ENCODE data around the gene TMEM242. TPM values are rescaled to one million over a fixed set of nuclear protein-coding genes. Genes with fewer than 3 reads are reported as not detected.

Gene TMEM242
- total and polyA plus RNA-seq, 2 of the 8 experiments (the other 6 are each of a cell fraction or from before 2014, with no cell fraction given), result 2.4 to 9.0 TPM

DNA sequence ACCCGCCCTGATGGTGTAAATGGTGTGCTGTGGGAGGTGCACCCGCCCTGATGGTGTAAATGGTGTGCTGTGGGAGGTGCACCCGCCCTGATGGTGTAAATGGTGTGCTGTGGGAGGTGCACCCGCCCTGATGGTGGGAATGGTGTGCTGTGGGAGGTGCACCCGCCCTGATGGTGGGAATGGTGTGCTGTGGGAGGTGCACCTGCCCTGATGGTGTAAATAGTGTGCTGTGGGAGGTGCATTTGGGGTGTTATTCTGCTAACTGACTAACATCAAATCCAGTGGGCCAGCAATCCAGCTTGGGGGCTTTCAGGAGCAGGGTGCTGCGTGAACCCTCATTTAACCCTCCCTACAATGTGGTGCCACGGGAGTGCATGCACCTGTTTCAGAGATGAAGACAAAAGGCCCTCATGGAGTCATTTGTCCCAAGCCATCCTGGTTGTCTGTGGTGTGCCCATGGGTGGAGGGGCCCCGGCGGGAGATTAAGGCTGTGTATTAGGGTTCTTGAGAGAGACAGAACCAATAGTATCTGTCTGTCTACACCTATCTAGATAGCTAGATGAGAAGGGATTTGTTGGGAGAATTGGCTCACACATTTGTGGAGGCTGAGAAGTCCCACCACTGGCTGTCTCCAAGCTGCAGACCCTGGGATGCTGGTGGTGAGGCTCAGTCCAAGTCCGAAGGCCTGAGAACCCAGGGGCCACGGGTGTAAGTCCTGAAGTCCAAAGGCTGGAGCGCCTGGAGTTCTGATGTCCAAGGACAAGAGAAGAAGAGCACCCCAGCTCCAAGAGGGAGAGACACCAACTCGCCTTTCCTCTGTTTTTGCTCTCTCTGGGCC lies 39.2 kb downstream of the TMEM242 start:
- no peaks in the 10 kb centered on the region for H4K20me1 ChIP-seq (replicated peaks in 1 of 2; ENCODE audit: control insufficient read depth in 1 of 2, insufficient read depth in 2 of 2, low read length in 2 of 2)
- H3K36me3 ChIP-seq (ENCODE audit: control insufficient read depth in 2 of 4, insufficient read depth in 4 of 4, low read length in 3 of 4), result no peaks in the 10 kb centered on the region
- no peak overlapping the region for H2BK120ac ChIP-seq (replicated peaks; ENCODE audit: low read depth, low read length)
- H4K91ac ChIP-seq (replicated peaks; ENCODE audit: insufficient read length, low read length), result no peak overlapping the region
- no peak overlapping the region for H3K23ac ChIP-seq (ENCODE audit: insufficient read length)
- no peak overlapping the region for H3K27ac ChIP-seq (ENCODE audit: low read depth, low read length)
- H2BK12ac ChIP-seq (ENCODE audit: low read depth, low read length), result no peak overlapping the region
- H3K56ac ChIP-seq (replicated peaks; ENCODE audit: insufficient read length, low read depth, low read length), result no peak overlapping the region
- H3K4me2 ChIP-seq (ENCODE audit: insufficient read depth in 1 of 2, low read depth in 2 of 2, low read length in 2 of 2), result no peak overlapping the region
- no peak overlapping the region for H2BK20ac ChIP-seq (ENCODE audit: low read length)
- no peak overlapping the region for H4K8ac ChIP-seq (ENCODE audit: extremely low read depth, insufficient read depth, low read length)
- CTCF ChIA-PET (ENCODE audit: partially characterized antibody), result interaction anchor here (0.5 to 1.5 kb wide), 2 partner anchors 9 to 157 kb away, joined by 3 to 7 read pairs; no protein-coding TSS in a partner anchor
- no peak overlapping the region for H2AFZ ChIP-seq (ENCODE audit: low read length)
- DNase-seq (ENCODE audit: low read depth in 1 of 2, low spot score in 2 of 2) (no peak), FAIRE-seq (no peak)
- no peak overlapping the region for H2AK5ac ChIP-seq (ENCODE audit: low read depth, low read length)
- no peaks in the 10 kb centered on the region for H3K23me2 ChIP-seq (ENCODE audit: low read depth, low read length)
- 88% methylated on average over 10 of the region's 13 CpGs; no CpG with 5 or more reads in 1 of the 2 experiments for WGBS, 2 experiments (ENCODE audit: extremely low coverage in 1 of 2, insufficient coverage in 1 of 2, insufficient read length in 1 of 2, insufficient replicate concordance in 2 of 2, low coverage in 1 of 2, low lambda C conversion rate in 2 of 2, missing lambda C conversion rate in 1 of 2)
- H4K5ac ChIP-seq (ENCODE audit: insufficient read length, low read depth, low read length), result no peak overlapping the region
- no peak overlapping the region for H2BK15ac ChIP-seq (ENCODE audit: low read length)
- no peaks in the 10 kb centered on the region for H3K79me1 ChIP-seq (ENCODE audit: low read depth, low read length)
- no peak overlapping the region for H3K4me3 ChIP-seq (ENCODE audit: extremely low read depth in 1 of 4, insufficient read depth in 2 of 4, low read depth in 3 of 4, low read length in 4 of 4)
- no peak overlapping the region for H3K9ac ChIP-seq (replicated peaks in 1 of 4; ENCODE audit: extremely low read depth in 1 of 4, low read depth in 3 of 4, low read length in 3 of 4)
- H3K27me3 ChIP-seq (replicated peaks in 1 of 4; ENCODE audit: control insufficient read depth in 3 of 4, extremely low read depth in 1 of 4, insufficient read depth in 3 of 4, low read length in 3 of 4), result no peaks in the 10 kb centered on the region
- H3K4me1 ChIP-seq (replicated peaks in 1 of 4; ENCODE audit: control insufficient read depth in 3 of 4, insufficient read depth in 4 of 4, low read length in 3 of 4), result peaks cover 0 to 5% (median 0%) of the 10 kb centered on the region in 4 experiments; a peak in 1 of 7 replicates
- POLR2A ChIA-PET (ENCODE audit: partially characterized antibody), result interaction anchor here (1.2 kb wide), 1 partner anchor 17 kb away, joined by 5 read pairs; no protein-coding TSS in a partner anchor
- H3K4ac ChIP-seq (replicated peaks; ENCODE audit: insufficient read length, low read depth, low read length), result no peak overlapping the region
- no peak overlapping the region for H2BK5ac ChIP-seq (ENCODE audit: low read depth, low read length)
- no peak overlapping the region for H3K18ac ChIP-seq (ENCODE audit: extremely low read depth, low read length)
- H3K9me3 ChIP-seq (ENCODE audit: insufficient read depth in 2 of 2, low read depth in 1 of 2, low read length in 1 of 2), result no peaks in the 10 kb centered on the region
- no peak overlapping the region for H3K14ac ChIP-seq (ENCODE audit: insufficient read length)
- H3K79me2 ChIP-seq (ENCODE audit: control insufficient read depth in 1 of 2, insufficient read depth in 2 of 2, low read length in 2 of 2), result no peaks in the 10 kb centered on the region
- TF ChIP-seq, protein P1, sequence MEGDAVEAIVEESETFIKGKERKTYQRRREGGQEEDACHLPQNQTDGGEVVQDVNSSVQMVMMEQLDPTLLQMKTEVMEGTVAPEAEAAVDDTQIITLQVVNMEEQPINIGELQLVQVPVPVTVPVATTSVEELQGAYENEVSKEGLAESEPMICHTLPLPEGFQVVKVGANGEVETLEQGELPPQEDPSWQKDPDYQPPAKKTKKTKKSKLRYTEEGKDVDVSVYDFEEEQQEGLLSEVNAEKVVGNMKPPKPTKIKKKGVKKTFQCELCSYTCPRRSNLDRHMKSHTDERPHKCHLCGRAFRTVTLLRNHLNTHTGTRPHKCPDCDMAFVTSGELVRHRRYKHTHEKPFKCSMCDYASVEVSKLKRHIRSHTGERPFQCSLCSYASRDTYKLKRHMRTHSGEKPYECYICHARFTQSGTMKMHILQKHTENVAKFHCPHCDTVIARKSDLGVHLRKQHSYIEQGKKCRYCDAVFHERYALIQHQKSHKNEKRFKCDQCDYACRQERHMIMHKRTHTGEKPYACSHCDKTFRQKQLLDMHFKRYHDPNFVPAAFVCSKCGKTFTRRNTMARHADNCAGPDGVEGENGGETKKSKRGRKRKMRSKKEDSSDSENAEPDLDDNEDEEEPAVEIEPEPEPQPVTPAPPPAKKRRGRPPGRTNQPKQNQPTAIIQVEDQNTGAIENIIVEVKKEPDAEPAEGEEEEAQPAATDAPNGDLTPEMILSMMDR (IDR thresholded peaks at IDR 0.05; ENCODE audit: control extremely low read depth in 1 of 3, insufficient read depth in 1 of 3, low read depth in 1 of 3, low read length in 3 of 3), result no peak
- TF ChIP-seq SUZ12 (IDR thresholded peaks at IDR 0.05; ENCODE audit: low read length) (no peak), NANOG (IDR thresholded peaks at IDR 0.05; ENCODE audit: insufficient read depth, low read depth, low read length, poor library complexity, severe bottlenecking) (no peak), SP1 (IDR thresholded peaks at IDR 0.05; ENCODE audit: low read depth, low read length) (no peak), ZNF274 (IDR thresholded peaks at IDR 0.05; ENCODE audit: borderline replicate concordance, extremely low read depth, low read length) (no peak), HDAC2 (IDR thresholded peaks at IDR 0.05; ENCODE audit: borderline replicate concordance in 1 of 2, low read depth in 2 of 2, low read length in 2 of 2) (no peak), GTF2F1 (IDR thresholded peaks at IDR 0.05; ENCODE audit: borderline replicate concordance, low read depth, low read length) (no peak)
- TF ChIP-seq, protein P2, sequence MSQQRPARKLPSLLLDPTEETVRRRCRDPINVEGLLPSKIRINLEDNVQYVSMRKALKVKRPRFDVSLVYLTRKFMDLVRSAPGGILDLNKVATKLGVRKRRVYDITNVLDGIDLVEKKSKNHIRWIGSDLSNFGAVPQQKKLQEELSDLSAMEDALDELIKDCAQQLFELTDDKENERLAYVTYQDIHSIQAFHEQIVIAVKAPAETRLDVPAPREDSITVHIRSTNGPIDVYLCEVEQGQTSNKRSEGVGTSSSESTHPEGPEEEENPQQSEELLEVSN (IDR thresholded peaks at IDR 0.05), result no peak

Data from H1 (cell line).